ENCODE measurements around the gene JAKMIP2.

Gene JAKMIP2

DNA sequence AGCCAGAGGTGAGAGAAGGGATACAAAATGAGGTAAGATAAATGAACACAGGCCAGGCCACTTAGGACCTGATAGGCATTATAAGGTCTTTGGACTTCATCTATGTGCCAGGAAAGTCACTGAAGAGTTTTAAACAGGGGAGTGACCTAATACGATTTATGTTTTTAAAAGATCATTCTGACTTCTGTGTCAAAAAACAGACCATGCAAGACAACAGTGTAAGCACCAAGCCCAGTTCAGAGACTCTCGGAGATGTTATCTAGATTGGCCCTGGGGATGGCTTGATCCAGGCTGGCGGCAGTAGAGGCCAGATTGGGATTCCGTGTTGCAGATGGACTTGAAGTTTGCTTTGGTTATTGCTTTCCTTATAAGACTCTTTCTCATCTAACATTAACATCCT, 229.6 kb downstream of the JAKMIP2 start:
- DNase-seq, result no peak

DNA sequence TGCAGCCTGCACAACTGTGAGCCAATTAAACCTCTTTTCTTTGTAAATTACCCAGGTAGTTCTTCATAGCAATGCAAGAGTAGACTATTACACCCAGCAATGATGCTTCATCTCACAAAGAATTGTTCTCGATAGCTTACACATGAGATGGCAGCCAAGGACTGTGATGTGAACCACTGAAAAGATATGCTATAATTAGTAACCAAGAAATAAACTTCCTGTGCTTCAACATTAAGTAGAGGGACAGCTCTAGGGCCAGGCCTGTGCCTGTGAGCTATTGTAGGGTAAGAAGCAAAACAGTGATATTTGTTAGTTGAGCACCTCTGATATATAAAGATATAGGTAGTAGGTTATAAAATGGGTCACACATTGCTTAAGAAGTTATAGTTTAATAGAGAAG, 230.9 kb downstream of the JAKMIP2 start:
- DNase-seq, result no peak

GRCh38 chr5:147547730-147548129, 234.8 kb downstream of the JAKMIP2 start:
- no peak for DNase-seq

- DNase-seq, result no peak
Measured at GRCh38 chr5:147544556-147544955, 238.0 kb downstream of the JAKMIP2 start.

DNA sequence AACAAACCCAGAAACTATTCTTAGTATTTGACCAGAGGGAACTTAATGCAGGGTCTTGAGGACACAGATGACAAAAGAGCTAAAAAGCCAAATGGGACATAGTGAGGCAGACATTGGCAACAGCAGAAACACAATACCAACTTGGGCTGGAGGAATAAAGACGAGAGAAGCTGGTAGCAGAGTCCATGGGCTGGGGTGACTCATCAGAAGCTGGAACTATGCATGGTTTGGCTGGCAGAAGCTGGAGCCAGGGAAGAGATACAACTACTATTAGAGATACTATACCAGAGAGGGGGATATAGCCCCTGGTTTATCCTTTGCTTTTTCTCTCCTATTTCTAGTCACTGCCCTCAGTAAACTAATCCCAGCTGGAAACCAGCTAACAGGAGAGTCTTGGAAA, 243.5 kb downstream of the JAKMIP2 start:
- no peak for DNase-seq

DNA sequence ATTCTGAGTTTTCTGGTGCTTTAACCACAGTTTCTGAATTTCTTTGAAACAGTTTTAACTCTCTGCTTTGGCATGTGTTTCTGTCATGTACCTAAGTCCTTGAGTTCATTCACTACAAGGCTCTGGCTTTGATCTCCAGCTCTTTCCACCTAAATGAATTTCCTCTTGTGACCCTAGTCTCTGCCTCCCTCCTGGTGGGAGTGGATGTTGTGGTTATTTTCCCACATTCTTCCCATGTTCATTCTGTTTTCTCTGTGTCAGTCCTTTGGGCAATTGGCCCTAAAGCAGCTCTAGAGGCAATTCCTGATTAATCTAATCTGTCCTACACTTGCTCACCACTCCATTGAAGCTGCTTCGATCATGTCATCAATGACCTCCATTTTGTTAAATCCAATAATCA, 244.3 kb downstream of the JAKMIP2 start:
- DNase-seq, result no peak
